ENCODE results near the gene ZNF519.

Gene ZNF519

DNA sequence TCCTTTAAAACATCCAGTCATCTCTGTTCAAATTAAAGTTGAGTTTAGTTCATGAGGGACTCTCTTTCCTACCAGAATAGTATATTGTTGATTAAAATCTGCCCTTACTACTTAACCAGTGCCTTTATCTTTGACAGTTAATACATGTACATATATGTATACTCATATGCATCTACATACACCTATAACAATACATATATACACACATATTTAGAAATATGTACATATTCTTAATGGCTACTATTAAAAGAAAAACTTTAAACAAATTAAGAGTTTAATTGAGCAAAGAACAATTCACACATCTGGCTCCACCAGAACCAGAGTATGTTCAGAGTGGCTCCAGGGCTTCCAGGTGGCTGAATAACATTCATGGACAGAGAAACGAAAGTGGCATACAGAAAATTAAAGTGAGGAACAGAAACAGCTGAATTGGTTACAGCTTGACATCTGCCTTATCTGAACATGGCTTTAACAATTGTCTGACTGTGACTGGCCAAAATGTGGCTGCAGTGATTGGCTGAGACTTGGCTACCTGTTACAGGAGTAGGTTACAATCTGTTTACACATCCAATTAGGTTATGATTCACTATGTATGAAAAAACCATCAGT, 38.8 kb downstream of the ZNF519 start:
- Histone ChIP-seq H3K27ac (ENCODE audit: low read depth, low read length) (no peak overlapping the region), H3K4me3 (ENCODE audit: low read depth in 1 of 5, low read length in 5 of 5) (no peak overlapping the region), H3K4me1 (ENCODE audit: control insufficient read depth in 5 of 5, insufficient read depth in 5 of 5, low read length in 5 of 5) (no peaks in the 10 kb centered on the region), H3K27me3 (ENCODE audit: control insufficient read depth in 5 of 5, insufficient read depth in 4 of 5, low read length in 5 of 5) (no peaks in the 10 kb centered on the region), H3K36me3 (ENCODE audit: control insufficient read depth in 5 of 5, insufficient read depth in 5 of 5, low read length in 5 of 5) (peaks cover 0 to 15% (median 3%) of the 10 kb centered on the region in 5 donors), H3K9ac (ENCODE audit: low read length in 5 of 5) (no peak overlapping the region), H3K9me3 (ENCODE audit: control insufficient read depth in 5 of 5, low read length in 5 of 5) (no peaks in the 10 kb centered on the region)

DNA sequence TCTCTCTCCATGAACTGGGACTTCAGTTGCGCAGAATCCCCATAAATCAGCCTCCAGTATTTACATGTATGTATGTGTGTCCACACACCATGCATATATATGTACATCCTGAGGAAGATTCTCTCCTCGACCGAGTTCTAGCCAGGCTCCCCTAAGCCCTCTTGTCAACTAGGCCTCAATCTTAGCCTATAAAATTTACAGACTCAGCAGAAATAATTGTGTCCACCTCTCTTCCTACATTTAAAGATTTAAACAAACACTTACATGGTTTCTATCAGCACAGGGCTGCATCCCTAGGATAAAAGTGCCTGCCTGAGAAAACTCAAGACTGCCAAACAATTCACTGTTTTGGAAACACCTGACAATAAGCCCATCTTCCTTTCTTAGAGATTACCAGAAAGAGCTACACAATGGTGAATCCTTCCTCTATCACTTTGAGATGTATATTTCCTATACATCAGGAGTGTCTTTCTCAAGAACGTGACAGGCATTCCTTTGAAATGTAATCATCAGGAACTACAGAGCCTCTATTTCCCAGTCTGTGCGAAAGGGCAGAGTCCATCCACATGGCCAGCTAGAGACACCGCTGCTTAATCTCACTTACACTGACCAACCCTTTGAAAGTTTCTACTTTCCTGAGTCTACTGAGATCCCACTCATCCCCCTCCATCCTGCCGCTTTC, 39.5 kb downstream of the ZNF519 start:
- Histone ChIP-seq H3K9me3 (ENCODE audit: control insufficient read depth in 5 of 5, low read length in 5 of 5) (no peaks in the 10 kb centered on the region), H3K4me3 (ENCODE audit: low read depth in 1 of 5, low read length in 5 of 5) (no peak overlapping the region), H3K27me3 (ENCODE audit: control insufficient read depth in 5 of 5, insufficient read depth in 4 of 5, low read length in 5 of 5) (no peaks in the 10 kb centered on the region), H3K4me1 (ENCODE audit: control insufficient read depth in 5 of 5, insufficient read depth in 5 of 5, low read length in 5 of 5) (no peaks in the 10 kb centered on the region), H3K27ac (ENCODE audit: low read depth, low read length) (no peak overlapping the region), H3K9ac (ENCODE audit: low read length in 5 of 5) (no peak overlapping the region), H3K36me3 (ENCODE audit: control insufficient read depth in 5 of 5, insufficient read depth in 5 of 5, low read length in 5 of 5) (peaks cover 0 to 15% (median 3%) of the 10 kb centered on the region in 5 donors)

DNA sequence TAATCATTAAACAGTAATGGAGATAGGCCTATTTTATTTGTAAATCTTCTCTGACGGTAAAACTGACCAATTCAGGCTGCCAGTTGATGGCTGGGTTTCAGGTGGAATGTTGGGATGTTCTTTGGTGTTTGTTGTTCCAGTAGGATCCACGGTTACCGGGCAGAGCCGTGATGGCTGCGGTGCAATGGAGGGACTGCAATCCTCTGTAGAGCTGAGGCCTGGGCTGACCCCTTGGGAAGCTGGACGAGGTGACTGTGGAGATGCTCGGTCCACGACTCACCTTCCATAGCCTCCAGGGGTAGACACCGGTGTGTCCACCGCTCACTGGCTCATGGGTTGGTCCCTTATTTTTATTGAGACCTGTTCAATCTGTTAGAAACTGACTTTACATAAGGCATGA, 42.5 kb downstream of the ZNF519 start:
- H3K9ac ChIP-seq (ENCODE audit: low read length in 5 of 5) = no peak overlapping the region

DNA sequence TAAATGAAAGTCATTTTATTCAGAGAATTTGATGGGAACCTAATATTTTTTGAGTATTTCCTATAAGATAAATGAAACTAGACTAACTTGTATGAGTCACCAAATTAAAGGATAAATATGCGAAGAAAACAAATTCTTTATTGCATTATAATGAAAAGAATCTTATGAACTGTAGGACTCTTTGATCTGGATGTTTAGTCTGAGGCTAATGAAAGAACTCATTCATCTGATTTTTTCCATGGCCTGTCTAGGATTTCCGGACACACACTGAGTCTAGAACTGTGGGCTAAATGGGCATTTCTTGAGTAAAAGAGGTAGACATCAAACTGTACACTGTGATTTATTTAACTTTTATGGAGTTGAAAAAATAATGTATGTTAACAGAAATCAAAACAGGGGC, 43.0 kb downstream of the ZNF519 start:
- H3K27ac ChIP-seq (ENCODE audit: low read depth, low read length) = no peak overlapping the region
- H3K4me1 ChIP-seq (ENCODE audit: control insufficient read depth in 5 of 5, insufficient read depth in 5 of 5, low read length in 5 of 5) = peaks cover 0 to 8% (median 3%) of the 10 kb centered on the region in 5 donors
- H3K27me3 ChIP-seq (ENCODE audit: control insufficient read depth in 5 of 5, insufficient read depth in 4 of 5, low read length in 5 of 5) = no peaks in the 10 kb centered on the region
- no peak overlapping the region for H3K9ac ChIP-seq (ENCODE audit: low read length in 5 of 5)
- no peak overlapping the region for H3K4me3 ChIP-seq (ENCODE audit: low read depth in 1 of 5, low read length in 5 of 5)
- no peaks in the 10 kb centered on the region for H3K36me3 ChIP-seq (ENCODE audit: control insufficient read depth in 5 of 5, insufficient read depth in 5 of 5, low read length in 5 of 5)
- H3K9me3 ChIP-seq (ENCODE audit: control insufficient read depth in 5 of 5, low read length in 5 of 5) = no peaks in the 10 kb centered on the region

More for the DNA sequence above, 42.5 kb downstream of the ZNF519 start:
- H3K36me3 ChIP-seq (ENCODE audit: control insufficient read depth in 5 of 5, insufficient read depth in 5 of 5, low read length in 5 of 5) = no peaks in the 10 kb centered on the region
- no peaks in the 10 kb centered on the region for H3K27me3 ChIP-seq (ENCODE audit: control insufficient read depth in 5 of 5, insufficient read depth in 4 of 5, low read length in 5 of 5)
- no peaks in the 10 kb centered on the region for H3K9me3 ChIP-seq (ENCODE audit: control insufficient read depth in 5 of 5, low read length in 5 of 5)
- H3K27ac ChIP-seq (ENCODE audit: low read depth, low read length) = no peak overlapping the region
- peaks cover 0 to 8% (median 3%) of the 10 kb centered on the region in 5 donors for H3K4me1 ChIP-seq (ENCODE audit: control insufficient read depth in 5 of 5, insufficient read depth in 5 of 5, low read length in 5 of 5)
- no peak overlapping the region for H3K4me3 ChIP-seq (ENCODE audit: low read depth in 1 of 5, low read length in 5 of 5)

DNA sequence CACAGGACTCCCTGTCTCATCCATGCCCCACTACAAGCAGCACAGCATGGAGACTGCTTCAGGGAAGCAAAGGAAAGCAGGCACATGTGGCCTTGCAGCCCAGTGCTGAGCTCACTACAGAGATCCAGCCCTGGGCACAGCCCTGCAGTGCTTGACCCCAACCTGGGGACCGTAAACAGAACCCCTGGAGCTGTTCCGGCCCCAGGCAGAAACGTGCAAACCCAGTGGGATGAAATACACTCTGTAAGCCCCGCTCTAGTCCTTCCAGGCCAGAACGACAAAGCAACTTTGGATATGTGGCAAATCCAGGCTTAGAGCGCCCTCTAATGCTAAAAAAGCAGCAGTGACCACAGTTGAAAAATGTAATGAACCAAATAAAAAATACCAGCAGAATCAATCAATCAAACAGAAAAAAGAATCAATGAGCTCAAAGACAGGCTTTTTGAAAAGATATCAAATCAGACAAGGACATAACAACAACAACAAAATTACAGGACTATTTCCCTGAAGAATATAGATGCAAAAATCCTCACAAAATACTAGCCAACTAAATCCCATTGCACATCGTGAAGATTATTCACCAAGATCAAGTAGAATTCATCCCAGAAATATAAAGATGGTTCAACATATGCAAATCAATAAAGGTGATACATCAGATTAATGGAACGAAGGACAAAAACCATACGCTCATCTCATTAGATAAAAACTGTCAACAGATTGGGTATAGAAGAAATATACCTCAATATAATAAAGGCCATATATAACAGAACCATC, 45.6 kb downstream of the ZNF519 start:
- Histone ChIP-seq H3K4me3 (ENCODE audit: low read depth in 1 of 5, low read length in 5 of 5) (no peak overlapping the region), H3K27me3 (ENCODE audit: control insufficient read depth in 5 of 5, insufficient read depth in 4 of 5, low read length in 5 of 5) (no peaks in the 10 kb centered on the region), H3K9me3 (ENCODE audit: control insufficient read depth in 5 of 5, low read length in 5 of 5) (no peaks in the 10 kb centered on the region), H3K36me3 (ENCODE audit: control insufficient read depth in 5 of 5, insufficient read depth in 5 of 5, low read length in 5 of 5) (no peaks in the 10 kb centered on the region), H3K9ac (ENCODE audit: low read length in 5 of 5) (peak overlapping the region in 1 of 5 donors; percentile 6), H3K27ac (ENCODE audit: low read depth, low read length) (no peak overlapping the region), H3K4me1 (ENCODE audit: control insufficient read depth in 5 of 5, insufficient read depth in 5 of 5, low read length in 5 of 5) (peaks cover 0 to 8% (median 3%) of the 10 kb centered on the region in 5 donors)

DNA sequence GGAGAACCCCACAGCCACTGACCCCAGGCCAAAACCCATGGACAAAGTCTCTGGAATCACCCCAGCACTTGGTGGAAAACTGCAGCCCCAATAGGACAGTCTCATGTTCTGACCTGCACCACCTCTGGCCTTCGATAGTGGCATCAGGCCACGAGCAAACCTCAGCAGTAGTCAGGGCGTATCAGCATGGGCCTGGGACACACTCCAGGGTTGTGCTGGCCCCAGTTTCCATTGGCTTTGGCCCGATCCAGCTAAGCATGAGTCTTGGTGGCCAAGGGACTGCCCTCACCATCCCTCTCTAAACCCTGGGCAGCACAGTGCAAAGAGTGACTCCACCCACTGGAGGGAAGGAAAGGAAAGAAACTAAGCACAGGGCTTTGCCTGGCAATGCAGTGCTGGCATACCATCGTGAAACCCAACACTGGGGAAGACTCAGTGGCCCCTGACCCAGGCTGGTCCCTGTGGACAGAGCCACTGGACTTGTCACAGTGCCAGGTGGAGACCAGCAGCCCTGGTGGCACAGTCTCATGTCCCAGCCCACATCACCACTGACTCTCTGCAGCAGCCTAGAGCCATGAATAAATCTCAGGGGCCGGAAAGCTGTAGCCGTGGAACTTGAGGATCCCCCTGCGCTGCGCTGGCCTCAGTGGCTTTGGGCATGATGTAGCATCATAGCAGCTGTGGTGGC, 46.3 kb downstream of the ZNF519 start:
- Histone ChIP-seq H3K27ac (ENCODE audit: low read depth, low read length) (no peak overlapping the region), H3K27me3 (ENCODE audit: control insufficient read depth in 5 of 5, insufficient read depth in 4 of 5, low read length in 5 of 5) (no peaks in the 10 kb centered on the region), H3K9me3 (ENCODE audit: control insufficient read depth in 5 of 5, low read length in 5 of 5) (no peaks in the 10 kb centered on the region), H3K9ac (ENCODE audit: low read length in 5 of 5) (peak overlapping the region in 1 of 5 donors; percentile 6), H3K36me3 (ENCODE audit: control insufficient read depth in 5 of 5, insufficient read depth in 5 of 5, low read length in 5 of 5) (no peaks in the 10 kb centered on the region), H3K4me3 (ENCODE audit: low read depth in 1 of 5, low read length in 5 of 5) (no peak overlapping the region), H3K4me1 (ENCODE audit: control insufficient read depth in 5 of 5, insufficient read depth in 5 of 5, low read length in 5 of 5) (peaks cover 0 to 8% (median 3%) of the 10 kb centered on the region in 5 donors)

DNA sequence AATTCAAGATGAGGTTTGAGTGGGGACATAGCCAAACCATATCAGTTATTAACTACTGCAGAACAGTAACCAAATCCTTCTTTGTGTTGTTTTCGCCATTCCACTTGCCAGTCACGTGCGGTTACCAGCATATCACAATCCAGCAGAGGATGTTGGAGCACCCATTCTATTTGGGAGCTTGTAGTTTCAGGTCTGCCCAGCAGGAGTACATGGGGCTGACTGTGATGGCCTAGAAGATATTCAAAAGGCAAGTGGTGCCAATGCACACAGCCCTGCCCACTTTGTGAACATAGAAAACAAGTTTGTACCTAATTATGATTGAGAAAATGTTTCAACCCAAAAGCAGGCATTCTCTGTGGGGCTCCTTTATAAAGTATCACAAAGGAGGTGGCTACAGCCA, 57.0 kb downstream of the ZNF519 start:
- no peak overlapping the region for H3K9ac ChIP-seq (ENCODE audit: low read length in 5 of 5)

DNA sequence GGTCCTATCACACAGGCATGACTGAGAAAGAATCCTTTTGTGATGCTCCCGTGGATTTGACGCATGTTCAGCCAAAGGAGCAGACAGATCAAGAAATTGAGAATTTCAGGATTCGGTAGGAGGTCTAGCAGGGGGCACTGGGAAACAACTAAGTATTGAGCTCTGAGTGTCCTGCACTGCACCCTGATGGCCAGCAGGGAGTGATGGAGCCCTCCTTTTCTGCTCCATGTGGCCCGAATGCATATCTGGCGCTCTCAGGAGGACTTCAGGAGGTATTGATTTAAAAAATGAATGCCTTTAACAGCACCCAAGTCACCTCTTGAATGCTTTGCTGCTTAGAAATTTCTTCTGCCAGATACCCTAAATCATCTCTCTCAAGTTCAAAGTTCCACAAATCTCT, 58.0 kb downstream of the ZNF519 start:
- H3K4me3 ChIP-seq (ENCODE audit: low read depth in 1 of 5, low read length in 5 of 5) = no peak overlapping the region
- H3K27ac ChIP-seq (ENCODE audit: low read depth, low read length) = no peak overlapping the region
- H3K9ac ChIP-seq (ENCODE audit: low read length in 5 of 5) = no peak overlapping the region
- H3K27me3 ChIP-seq (ENCODE audit: control insufficient read depth in 5 of 5, insufficient read depth in 4 of 5, low read length in 5 of 5) = no peaks in the 10 kb centered on the region
- H3K9me3 ChIP-seq (ENCODE audit: control insufficient read depth in 5 of 5, low read length in 5 of 5) = no peaks in the 10 kb centered on the region
- no peaks in the 10 kb centered on the region for H3K4me1 ChIP-seq (ENCODE audit: control insufficient read depth in 5 of 5, insufficient read depth in 5 of 5, low read length in 5 of 5)
- H3K36me3 ChIP-seq (ENCODE audit: control insufficient read depth in 5 of 5, insufficient read depth in 5 of 5, low read length in 5 of 5) = peaks cover 0 to 10% (median 5%) of the 10 kb centered on the region in 5 donors

More for the DNA sequence above, 57.0 kb downstream of the ZNF519 start:
- no peaks in the 10 kb centered on the region for H3K27me3 ChIP-seq (ENCODE audit: control insufficient read depth in 5 of 5, insufficient read depth in 4 of 5, low read length in 5 of 5)
- no peaks in the 10 kb centered on the region for H3K4me1 ChIP-seq (ENCODE audit: control insufficient read depth in 5 of 5, insufficient read depth in 5 of 5, low read length in 5 of 5)
- H3K9me3 ChIP-seq (ENCODE audit: control insufficient read depth in 5 of 5, low read length in 5 of 5) = no peaks in the 10 kb centered on the region
- H3K27ac ChIP-seq (ENCODE audit: low read depth, low read length) = no peak overlapping the region
- peaks cover 0 to 10% (median 5%) of the 10 kb centered on the region in 5 donors for H3K36me3 ChIP-seq (ENCODE audit: control insufficient read depth in 5 of 5, insufficient read depth in 5 of 5, low read length in 5 of 5)
- H3K4me3 ChIP-seq (ENCODE audit: low read depth in 1 of 5, low read length in 5 of 5) = no peak overlapping the region

DNA sequence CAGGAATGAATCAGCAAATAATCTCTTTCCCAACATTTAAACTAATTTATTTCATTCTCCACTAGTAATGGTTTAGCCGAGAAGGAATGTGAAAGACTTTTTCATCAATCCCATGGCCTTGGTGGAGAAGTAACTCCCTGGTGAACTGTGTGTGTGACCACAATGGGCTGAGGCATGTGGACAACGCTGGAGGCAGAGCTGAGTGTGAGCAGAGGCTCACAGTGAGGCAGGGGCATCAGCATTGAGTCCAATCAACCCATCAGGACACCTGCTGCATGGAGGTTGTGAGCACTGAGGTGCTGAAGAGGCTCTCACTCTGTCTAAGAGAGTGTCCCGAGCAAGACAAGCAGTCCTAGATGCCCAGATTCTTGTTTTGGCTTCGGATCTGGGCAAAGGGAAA, 78.6 kb downstream of the ZNF519 start:
- Histone ChIP-seq H3K27ac (ENCODE audit: low read depth, low read length) (no peak overlapping the region), H3K36me3 (ENCODE audit: control insufficient read depth in 5 of 5, insufficient read depth in 5 of 5, low read length in 5 of 5) (no peaks in the 10 kb centered on the region), H3K4me1 (ENCODE audit: control insufficient read depth in 5 of 5, insufficient read depth in 5 of 5, low read length in 5 of 5) (no peaks in the 10 kb centered on the region), H3K4me3 (ENCODE audit: low read depth in 1 of 5, low read length in 5 of 5) (no peak overlapping the region), H3K9me3 (ENCODE audit: control insufficient read depth in 5 of 5, low read length in 5 of 5) (peaks cover under 1 to 19% (median 4%) of the 10 kb centered on the region in 5 donors), H3K9ac (ENCODE audit: low read length in 5 of 5) (no peak overlapping the region), H3K27me3 (ENCODE audit: control insufficient read depth in 5 of 5, insufficient read depth in 4 of 5, low read length in 5 of 5) (no peaks in the 10 kb centered on the region)
